Mesendoderm (in vitro differentiated cells): ENCODE data around the gene DBNDD2.
A peak's percentile ranks its signal among the peaks of the same experiment; 100 is the strongest.

Source experiments
- DNase-seq: peaks from one replicate; pipeline ENCODE4 v3.0.0; 2013
- H2AK5ac ChIP-seq: 2 replicates; pipeline ENCODE4 v1.6.1; 2013; ENCODE audit warnings: low read length, inconsistent platforms
- H2BK120ac ChIP-seq: 2 replicates; pipeline ENCODE4 v1.6.1; 2013; ENCODE audit warnings: low read depth, mild to moderate bottlenecking, low read length, moderate library complexity, mixed read lengths
- H2BK15ac ChIP-seq: replicated peaks from 2 replicates; pipeline ENCODE4 v1.6.1; 2013; ENCODE audit warnings: low read depth, mild to moderate bottlenecking, moderate library complexity
- H2BK5ac ChIP-seq: 2 replicates; pipeline ENCODE4 v1.6.1; 2013; ENCODE audit warnings: low read length, inconsistent platforms
- H3K18ac ChIP-seq: 2 replicates; pipeline ENCODE4 v1.6.1; 2013; ENCODE audit warnings: mild to moderate bottlenecking, low read length, mixed read lengths
- H3K23ac ChIP-seq: one replicate; pipeline ENCODE4 v1.6.1; 2013; ENCODE audit warnings: low read length
- H3K27ac ChIP-seq: 2 replicates; pipeline ENCODE4 v1.5.1; 2013; ENCODE audit warnings: low read depth, mild to moderate bottlenecking, inconsistent platforms, low read length, moderate library complexity
- H3K27me3 ChIP-seq: 2 replicates; pipeline ENCODE4 v1.6.1; 2013; ENCODE audit warnings: low read length, control low read depth, mild to moderate bottlenecking, inconsistent platforms; ENCODE audit not compliant: insufficient read depth, poor library complexity
- H3K36me3 ChIP-seq: 2 replicates; pipeline ENCODE4 v1.6.1; 2013; ENCODE audit warnings: low read length, inconsistent platforms; ENCODE audit not compliant: control insufficient read depth, insufficient read depth
- H3K4ac ChIP-seq: one replicate; pipeline ENCODE4 v1.6.1; 2013; ENCODE audit warnings: low read depth, mild to moderate bottlenecking, low read length, moderate library complexity
- H3K4me1 ChIP-seq: 2 replicates; pipeline ENCODE4 v1.6.1; 2013; ENCODE audit warnings: low read depth, low read length, inconsistent platforms; ENCODE audit not compliant: control insufficient read depth
- H3K4me2 ChIP-seq: 2 replicates; pipeline ENCODE4 v1.6.1; 2013; ENCODE audit warnings: low read length
- H3K4me3 ChIP-seq: 2 replicates; pipeline ENCODE4 v1.5.1; 2013; ENCODE audit warnings: mild to moderate bottlenecking, low read length
- H3K56ac ChIP-seq: one replicate; pipeline ENCODE4 v1.6.1; 2013; ENCODE audit warnings: low read length
- H3K79me1 ChIP-seq: 2 replicates; pipeline ENCODE4 v1.6.1; 2013; ENCODE audit warnings: low read length, inconsistent platforms
- H3K79me2 ChIP-seq: 2 replicates; pipeline ENCODE4 v1.6.1; 2013; ENCODE audit warnings: mild to moderate bottlenecking, low read length; ENCODE audit not compliant: control insufficient read depth, insufficient read depth
- H3K9ac ChIP-seq: 2 replicates; pipeline ENCODE4 v1.6.1; 2013; ENCODE audit warnings: low read length, inconsistent platforms
- H4K5ac ChIP-seq: one replicate; pipeline ENCODE4 v1.6.1; 2013; ENCODE audit warnings: low read length
- H4K8ac ChIP-seq: one replicate; pipeline ENCODE4 v1.6.1; 2013; ENCODE audit warnings: low read depth, mild to moderate bottlenecking, control low read depth, low read length, moderate library complexity
- WGBS: extraction: QIAGEN DNeasy Blood & Tissue Kit; methylation state at CpG from one replicate; pipeline ENCODE4 v1.1.7; 2013; ENCODE audit warnings: low lambda C conversion rate, missing lambda C conversion rate; ENCODE audit not compliant: insufficient coverage; ENCODE audit errors: extremely low coverage; 5-methylcytosine and 5-hydroxymethylcytosine counted together

DBNDD2 gene

DNA sequence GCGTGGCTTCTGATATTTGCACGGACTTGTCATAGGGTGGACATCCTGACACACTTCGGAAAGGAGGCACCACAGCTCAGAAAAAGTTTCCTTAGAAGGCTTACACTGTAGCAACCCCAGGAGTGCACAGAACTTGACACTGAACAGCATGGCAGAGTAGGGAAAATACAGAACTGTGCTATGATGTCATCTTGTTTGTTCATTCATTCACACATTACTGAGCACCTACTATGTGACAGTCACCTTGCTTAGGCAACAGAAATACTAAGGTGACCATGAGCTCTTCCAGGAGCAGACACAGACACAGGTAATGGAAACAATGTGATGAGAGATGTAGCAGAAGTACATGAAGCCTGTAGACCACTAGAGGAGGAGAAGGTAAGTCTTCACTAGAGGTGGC is 5.4 kb downstream of the DBNDD2 start:
- Histone ChIP-seq H2BK15ac (no peak overlapping the region), H3K36me3 (no peaks in the 10 kb centered on the region), H3K27me3 (no peaks in the 10 kb centered on the region), H3K23ac (no peak overlapping the region), H3K4me3 (no peak overlapping the region), H3K18ac (no peak overlapping the region), H3K4me1 (peaks cover 3% of the 10 kb centered on the region), H2BK120ac (no peak overlapping the region), H3K27ac (no peak overlapping the region), H2AK5ac (no peak overlapping the region), H3K56ac (no peak overlapping the region), H4K8ac (no peak overlapping the region), H3K4me2 (no peak overlapping the region), H2BK5ac (no peak overlapping the region), H4K5ac (no peak overlapping the region), H3K4ac (no peak overlapping the region), H3K79me1 (peaks cover 9% of the 10 kb centered on the region), H3K79me2 (peaks cover 8% of the 10 kb centered on the region), H3K9ac (no peak overlapping the region)
- DNase-seq, result no peak
- WGBS, result no CpG with 5 or more reads among the region's 3 CpGs

DNA sequence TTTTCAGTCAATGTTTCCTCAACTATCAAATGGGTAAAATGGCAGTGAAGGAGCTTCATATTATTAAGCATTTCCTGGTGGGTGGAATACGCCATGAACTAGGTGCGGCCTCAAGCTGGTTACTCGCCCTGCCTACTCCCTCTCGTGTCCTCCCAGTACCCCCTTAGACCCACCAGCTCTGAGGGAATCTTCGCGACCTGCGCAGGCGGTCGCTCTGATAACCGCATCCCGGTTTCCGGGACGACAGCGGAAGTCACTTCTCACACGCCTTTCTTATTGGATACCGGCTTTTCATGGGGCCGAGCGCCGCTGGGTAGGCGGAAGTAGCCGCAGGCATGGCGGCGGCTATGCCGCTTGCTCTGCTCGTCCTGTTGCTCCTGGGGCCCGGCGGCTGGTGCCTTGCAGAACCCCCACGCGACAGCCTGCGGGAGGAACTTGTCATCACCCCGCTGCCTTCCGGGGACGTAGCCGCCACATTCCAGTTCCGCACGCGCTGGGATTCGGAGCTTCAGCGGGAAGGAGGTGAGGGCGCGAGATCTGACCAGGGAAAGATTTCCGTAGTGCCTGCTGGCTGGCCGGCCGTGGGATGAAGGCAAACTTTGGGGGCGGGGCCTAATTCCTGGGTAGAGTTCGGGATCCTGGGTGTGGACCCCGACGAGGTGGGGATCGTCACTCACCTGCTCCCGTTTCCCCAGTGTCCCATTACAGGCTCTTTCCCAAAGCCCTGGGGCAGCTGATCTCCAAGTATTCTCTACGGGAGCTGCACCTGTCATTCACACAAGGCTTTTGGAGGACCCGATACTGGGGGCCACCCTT is 7.9 kb downstream of the DBNDD2 start, which contains the start of gene PIGT:
PIGT (plus strand) TSS at position 320 of the 816 bp plus-strand sequence; CDS start at position 336, 16 bp downstream.
- H2BK15ac ChIP-seq, result no peak within 1 kb of the TSS
- H3K27me3 ChIP-seq, result no peaks in the 10 kb centered on the region
- WGBS, result no CpG with 5 or more reads among the region's 52 CpGs
- peak within 1 kb of the TSS; percentile 94 for H3K4me3 ChIP-seq
- H4K5ac ChIP-seq, result peak within 1 kb of the TSS; percentile 35
- peak within 1 kb of the TSS; percentile 98 for H3K56ac ChIP-seq
- no peak within 1 kb of the TSS for H4K8ac ChIP-seq
- H3K4me1 ChIP-seq, result peaks cover 3% of the 10 kb centered on the region
- no peak within 1 kb of the TSS for H3K18ac ChIP-seq
- peak within 1 kb of the TSS; percentile 41 for H2BK5ac ChIP-seq
- peak within 1 kb of the TSS; percentile 95 for H3K9ac ChIP-seq
- H3K79me2 ChIP-seq, result peaks cover 8% of the 10 kb centered on the region
- H2BK120ac ChIP-seq, result no peak within 1 kb of the TSS
- peaks cover 9% of the 10 kb centered on the region for H3K36me3 ChIP-seq
- H3K23ac ChIP-seq, result no peak within 1 kb of the TSS
- peak within 1 kb of the TSS; percentile 96 for H3K4me2 ChIP-seq
- peak within 1 kb of the TSS; percentile 14 for H2AK5ac ChIP-seq
- H3K79me1 ChIP-seq, result peaks cover 9% of the 10 kb centered on the region
- no peak within 1 kb of the TSS for H3K4ac ChIP-seq
- no peak within 1 kb of the TSS for H3K27ac ChIP-seq
- peak; percentile 92 for DNase-seq

DNA sequence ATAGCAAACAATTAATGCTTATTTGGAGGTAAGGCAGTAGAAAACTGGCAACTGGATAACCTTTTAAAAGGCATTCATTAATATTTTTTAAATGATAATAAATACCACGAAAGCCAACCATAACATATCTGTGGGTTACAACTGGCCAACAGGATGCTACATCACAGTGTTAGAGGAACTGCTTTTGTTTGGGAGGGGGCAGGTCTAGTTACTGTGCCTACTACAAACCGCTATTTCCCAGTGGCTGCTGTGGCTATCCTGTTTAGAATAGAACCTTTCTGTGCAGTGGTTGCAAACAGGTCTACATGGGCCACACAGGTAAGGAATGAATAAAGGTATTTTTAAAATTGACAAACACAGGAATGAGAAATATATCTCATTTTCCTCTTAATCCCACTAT is 8.8 kb downstream of the DBNDD2 start:
- H4K8ac ChIP-seq, result no peak overlapping the region
- H2AK5ac ChIP-seq, result no peak overlapping the region
- H3K27me3 ChIP-seq, result no peaks in the 10 kb centered on the region
- no peak overlapping the region for H3K27ac ChIP-seq
- H3K23ac ChIP-seq, result no peak overlapping the region
- no peak overlapping the region for H2BK120ac ChIP-seq
- no peak overlapping the region for H2BK5ac ChIP-seq
- H3K4me2 ChIP-seq, result peak overlapping the region; percentile 96
- H3K9ac ChIP-seq, result no peak overlapping the region
- H3K18ac ChIP-seq, result no peak overlapping the region
- H3K56ac ChIP-seq, result no peak overlapping the region
- WGBS, result no CpG with 5 or more reads among the region's 2 CpGs
- H3K79me2 ChIP-seq, result peaks cover 8% of the 10 kb centered on the region
- H4K5ac ChIP-seq, result no peak overlapping the region
- no peak overlapping the region for H3K4me3 ChIP-seq
- peaks cover 9% of the 10 kb centered on the region for H3K79me1 ChIP-seq
- no peak overlapping the region for H2BK15ac ChIP-seq
- H3K4me1 ChIP-seq, result peaks cover 3% of the 10 kb centered on the region
- DNase-seq, result no peak
- peaks cover 13% of the 10 kb centered on the region for H3K36me3 ChIP-seq
- no peak overlapping the region for H3K4ac ChIP-seq

DNA sequence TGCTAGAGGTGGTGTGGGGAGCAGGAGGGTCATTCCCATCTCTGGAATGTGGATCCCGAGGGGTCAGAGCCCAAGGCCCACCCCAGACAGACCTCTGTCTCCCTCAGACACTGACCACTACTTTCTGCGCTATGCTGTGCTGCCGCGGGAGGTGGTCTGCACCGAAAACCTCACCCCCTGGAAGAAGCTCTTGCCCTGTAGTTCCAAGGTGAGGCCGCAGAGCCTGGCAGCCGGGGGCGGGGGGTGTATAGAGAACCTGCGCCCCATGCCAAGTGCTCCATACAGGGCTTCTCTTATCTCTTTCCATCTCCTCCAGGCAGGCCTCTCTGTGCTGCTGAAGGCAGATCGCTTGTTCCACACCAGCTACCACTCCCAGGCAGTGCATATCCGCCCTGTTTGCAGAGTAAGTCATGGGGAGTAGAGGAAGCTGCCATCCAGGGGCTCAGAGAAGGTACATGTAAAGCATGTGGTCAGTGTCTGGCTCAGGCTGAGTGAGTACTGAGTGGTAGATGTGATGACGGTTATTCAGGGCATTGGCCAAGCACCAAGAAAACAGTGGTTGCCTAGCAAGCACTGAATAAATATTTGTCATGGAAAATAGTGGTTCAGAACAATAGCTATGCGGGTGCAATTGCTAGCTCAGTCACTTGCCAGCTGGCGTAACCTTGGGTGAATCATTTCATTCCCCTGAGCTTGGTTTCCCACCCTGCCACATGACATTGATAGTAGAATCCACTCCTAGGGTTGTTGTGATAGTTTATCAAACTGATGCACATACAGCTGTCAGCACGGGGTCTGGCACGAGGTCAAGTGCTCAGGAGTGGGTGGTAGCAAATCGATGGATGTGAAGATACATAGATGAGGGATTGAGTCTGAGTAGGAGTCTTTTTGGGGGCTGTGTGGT is 11.4 kb downstream of the DBNDD2 start:
- no peak overlapping the region for H3K27ac ChIP-seq
- H4K8ac ChIP-seq, result no peak overlapping the region
- no peak overlapping the region for H2BK120ac ChIP-seq
- DNase-seq, result no peak
- peaks cover 8% of the 10 kb centered on the region for H3K79me2 ChIP-seq
- peaks cover 9% of the 10 kb centered on the region for H3K79me1 ChIP-seq
- no peak overlapping the region for H3K4me3 ChIP-seq
- H3K27me3 ChIP-seq, result no peaks in the 10 kb centered on the region
- H3K23ac ChIP-seq, result no peak overlapping the region
- H2BK5ac ChIP-seq, result no peak overlapping the region
- H3K4me2 ChIP-seq, result no peak overlapping the region
- peaks cover 17% of the 10 kb centered on the region for H3K36me3 ChIP-seq
- no CpG with 5 or more reads among the region's 17 CpGs for WGBS
- H3K4ac ChIP-seq, result no peak overlapping the region
- no peak overlapping the region for H3K56ac ChIP-seq
- H2AK5ac ChIP-seq, result no peak overlapping the region
- no peak overlapping the region for H3K9ac ChIP-seq
- H3K4me1 ChIP-seq, result peaks cover 3% of the 10 kb centered on the region
- no peak overlapping the region for H2BK15ac ChIP-seq
- H3K18ac ChIP-seq, result no peak overlapping the region
- no peak overlapping the region for H4K5ac ChIP-seq

DNA sequence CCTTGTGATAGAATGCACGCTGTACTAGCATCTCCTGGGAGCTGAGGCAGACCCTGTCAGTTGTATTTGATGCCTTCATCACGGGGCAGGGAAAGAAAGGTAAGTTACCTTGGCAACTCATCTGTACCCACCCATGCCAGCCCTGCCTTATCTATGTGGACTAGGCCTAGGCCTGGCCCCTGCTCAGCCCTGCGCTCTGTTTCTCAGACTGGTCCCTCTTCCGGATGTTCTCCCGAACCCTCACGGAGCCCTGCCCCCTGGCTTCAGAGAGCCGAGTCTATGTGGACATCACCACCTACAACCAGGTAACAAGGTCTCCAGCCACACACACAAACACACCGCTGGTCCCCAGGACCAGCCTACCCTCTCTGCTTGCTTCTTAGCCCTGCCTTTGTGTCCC is 12.0 kb downstream of the DBNDD2 start:
- H3K18ac ChIP-seq, result no peak overlapping the region
- H3K9ac ChIP-seq, result no peak overlapping the region
- H4K8ac ChIP-seq, result no peak overlapping the region
- peaks cover 8% of the 10 kb centered on the region for H3K79me2 ChIP-seq
- H3K4me2 ChIP-seq, result no peak overlapping the region
- H3K56ac ChIP-seq, result no peak overlapping the region
- H2BK5ac ChIP-seq, result no peak overlapping the region
- no peak overlapping the region for H2AK5ac ChIP-seq
- peaks cover 18% of the 10 kb centered on the region for H3K36me3 ChIP-seq
- H3K27ac ChIP-seq, result no peak overlapping the region
- H3K23ac ChIP-seq, result no peak overlapping the region
- H3K4ac ChIP-seq, result no peak overlapping the region
- H3K4me3 ChIP-seq, result no peak overlapping the region
- no peak overlapping the region for H4K5ac ChIP-seq
- no peaks in the 10 kb centered on the region for H3K27me3 ChIP-seq
- peaks cover 9% of the 10 kb centered on the region for H3K79me1 ChIP-seq
- peaks cover 3% of the 10 kb centered on the region for H3K4me1 ChIP-seq
- no peak overlapping the region for H2BK15ac ChIP-seq
- DNase-seq, result no peak
- no CpG with 5 or more reads among the region's 8 CpGs for WGBS
- H2BK120ac ChIP-seq, result no peak overlapping the region
